Measurements from ENCODE around the gene SOCS7.
A peak's percentile ranks its signal among the peaks of the same experiment; 100 is the strongest.

Gene SOCS7

GRCh38 chr17:38338053-38338452, 13.6 kb upstream of the SOCS7 start:
- no peak for DNase-seq

GRCh38 chr17:38338535-38338934, 13.1 kb upstream of the SOCS7 start:
- DNase-seq = no peak

- no peak for DNase-seq
Measured at GRCh38 chr17:38339891-38340290, 11.8 kb upstream of the SOCS7 start.

- no peak for DNase-seq
Measured at GRCh38 chr17:38341035-38341721, 10.5 kb upstream of the SOCS7 start.

- DNase-seq = no peak
Measured at GRCh38 chr17:38342886-38343607, 8.6 kb upstream of the SOCS7 start.

- no peak for DNase-seq
Measured at GRCh38 chr17:38343608-38344419, 7.8 kb upstream of the SOCS7 start, which contains the start of gene GPR179. Gene GPR179, minus strand, starts transcription at chr17:38343956. Its CDS starts 167 bp downstream, at chr17:38343789.

GRCh38 chr17:38344420-38344745, 7.3 kb upstream of the SOCS7 start:
- no peak for DNase-seq

GRCh38 chr17:38345743-38346142, 5.9 kb upstream of the SOCS7 start:
- no peak for DNase-seq

- peak; percentile 87 for DNase-seq
Measured at GRCh38 chr17:38349097-38349730, 2.4 kb upstream of the SOCS7 start.

GRCh38 chr17:38350035-38350434, 1.6 kb upstream of the SOCS7 start:
- no peak for DNase-seq

GRCh38 chr17:38352245-38353085, 821 bp downstream of the SOCS7 start:
- DNase-seq = peak; percentile 26

- no peak for DNase-seq
Measured at GRCh38 chr17:38353086-38353604, 1.5 kb downstream of the SOCS7 start.

GRCh38 chr17:38353668-38354067, 2.0 kb downstream of the SOCS7 start:
- no peak for DNase-seq

- no peak for DNase-seq
Measured at GRCh38 chr17:38354466-38354865, 2.8 kb downstream of the SOCS7 start.

- no peak for DNase-seq
Measured at GRCh38 chr17:38355251-38355650, 3.6 kb downstream of the SOCS7 start.

GRCh38 chr17:38357486-38358123, 6.0 kb downstream of the SOCS7 start:
- DNase-seq = no peak

GRCh38 chr17:38358586-38359513, 7.2 kb downstream of the SOCS7 start:
- DNase-seq = no peak

GRCh38 chr17:38361694-38362465, 10.2 kb downstream of the SOCS7 start:
- DNase-seq = no peak

- no peak for DNase-seq
Measured at GRCh38 chr17:38363016-38363415, 11.4 kb downstream of the SOCS7 start.

GRCh38 chr17:38364741-38365140, 13.1 kb downstream of the SOCS7 start:
- no peak for DNase-seq

Data from activated naive CD4-positive, alpha-beta T cell treated with anti-CD3 and anti-CD28 coated beads, Interleukin-2, amount 50 U/mL, for 16 hours (primary cell).